ENCODE measurements around the gene MIPOL1. TPM values are rescaled to one million over a fixed set of nuclear protein-coding genes. Genes with fewer than 3 reads are reported as not detected.

The MIPOL1 gene
- total and polyA plus RNA-seq, 9 of the 15 experiments (the other 6 are each of a cell fraction or from before 2014, with no cell fraction given): 6.7 to 21.9 (median 12.4) TPM

DNA sequence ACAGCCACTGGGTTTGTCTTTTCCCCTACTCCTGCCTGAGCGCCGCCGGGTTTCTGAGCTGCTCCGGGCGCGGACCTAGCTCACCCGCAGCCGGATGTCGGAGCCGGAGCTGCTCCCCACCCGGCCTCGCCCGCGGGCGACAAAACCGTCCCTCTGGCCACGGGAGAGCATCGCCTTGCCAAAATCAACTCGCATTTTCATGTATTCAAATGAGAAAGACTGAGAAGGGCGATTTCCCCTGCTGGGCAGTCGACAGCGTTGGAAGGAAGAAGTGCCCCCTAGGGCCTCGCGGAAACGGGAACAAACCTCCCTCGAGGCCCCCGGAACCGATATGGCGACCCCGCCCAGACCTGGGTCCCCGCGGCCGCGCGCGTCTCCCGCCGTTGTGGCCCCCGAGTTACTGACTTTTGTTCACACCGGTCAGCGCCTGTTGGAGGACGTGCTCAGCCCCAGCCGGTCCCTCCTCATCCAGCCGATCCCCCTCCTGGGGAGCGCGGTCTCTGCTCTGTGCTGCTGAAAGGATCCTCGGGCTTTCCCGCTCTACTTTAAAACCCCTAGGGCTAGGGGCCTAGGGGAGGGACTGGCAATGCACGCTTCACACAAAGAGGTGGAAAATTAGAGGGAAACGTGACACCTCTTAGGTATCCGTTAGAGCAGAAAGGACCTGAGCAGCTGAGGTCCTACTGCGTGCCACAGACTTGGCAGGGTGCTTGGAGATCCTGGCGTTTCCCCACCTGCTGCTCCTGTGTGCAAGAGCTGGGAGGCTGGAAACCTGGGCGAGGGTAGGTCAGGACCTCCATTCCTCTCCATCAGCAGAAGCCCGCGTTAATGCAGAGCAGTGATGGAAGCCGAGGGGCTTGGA lies 402.0 kb downstream of the MIPOL1 start:
- no peaks in the 10 kb centered on the region; the same call in 1 of the 2 replicates for H3K9me3 ChIP-seq (replicated peaks; ENCODE audit: control insufficient read depth, insufficient read depth, low read depth, low read length)
- BruUV-seq (replicated peaks): no TSS peak
- peaks cover 3 to 25% of the 10 kb centered on the region in 2 experiments; a peak in 4 of 5 replicates for H3K4me1 ChIP-seq (replicated peaks in 1 of 2; ENCODE audit: control insufficient read depth in 2 of 2, insufficient read depth in 2 of 2, low read length in 2 of 2)
- no peaks in the 10 kb centered on the region for H3K9me1 ChIP-seq (ENCODE audit: control insufficient read depth, insufficient read depth, low read length)
- CTCF ChIA-PET (ENCODE audit: low intra/inter-chr PET ratio): no interaction called here
- no peaks in the 10 kb centered on the region for H3K36me3 ChIP-seq (ENCODE audit: control insufficient read depth, insufficient read depth, low read length)
- H3K27me3 ChIP-seq (ENCODE audit: control insufficient read depth in 2 of 2, insufficient read depth in 2 of 2, low read length in 2 of 2): peaks cover 12 to 37% of the 10 kb centered on the region in 2 experiments; a peak in 4 of 5 replicates
- no peak overlapping the region for H3K4me3 ChIP-seq
- in situ Hi-C loops (cut with MboI): loop anchor here (25.0 kb wide), 1 partner anchor 337 kb away; no protein-coding TSS in a partner anchor
- H2AFZ ChIP-seq (ENCODE audit: low read depth, low read length): no peak overlapping the region
- intact Hi-C loops (cut with micrococcal nuclease): no loop called here
- H4K20me1 ChIP-seq (replicated peaks; ENCODE audit: control insufficient read depth, insufficient read depth, low read length): no peaks in the 10 kb centered on the region
- no peak overlapping the region for H3K9ac ChIP-seq (ENCODE audit: insufficient read depth in 1 of 2, low read depth in 2 of 2, low read length in 2 of 2)
- no peaks in the 10 kb centered on the region for H3K79me2 ChIP-seq (ENCODE audit: control insufficient read depth, insufficient read depth, low read length)
- WGBS (ENCODE audit: insufficient coverage, low coverage, missing lambda C conversion rate): 60% methylated on average over 21 of the region's 57 CpGs
- DNase-seq (ENCODE audit: extremely low read depth in 1 of 4, low spot score in 3 of 4): no peak
- POLR2A ChIA-PET: no interaction called here
- no peak overlapping the region for H3K27ac ChIP-seq (ENCODE audit: extremely low read depth, low read depth, low read length)
- FAIRE-seq: no peak
- no peak overlapping the region for H3K4me2 ChIP-seq (ENCODE audit: insufficient read depth, low read length)
- ATAC-seq: no peak
- TF ChIP-seq HSF4 (CRISPR knock-in tag; IDR thresholded peaks at IDR 0.05; ENCODE audit: borderline replicate concordance) (no peak), CSDE1 (IDR thresholded peaks at IDR 0.05) (no peak), CHD4 (IDR thresholded peaks at IDR 0.05; ENCODE audit: insufficient read depth, insufficient replicate concordance, low read depth, low read length, poor library complexity, severe bottlenecking) (no peak), MYNN (IDR thresholded peaks at IDR 0.05) (no peak), MYNN (CRISPR knock-in tag; IDR thresholded peaks at IDR 0.05) (no peak), ZNF384 (IDR thresholded peaks at IDR 0.05; ENCODE audit: low read depth, low read length) (no peak), RBFOX2 (IDR thresholded peaks at IDR 0.05; ENCODE audit: low read depth, low read length) (no peak), RBM17 (IDR thresholded peaks at IDR 0.05; ENCODE audit: borderline replicate concordance, low read depth, low read length) (no peak)
- TF ChIP-seq, protein P1, sequence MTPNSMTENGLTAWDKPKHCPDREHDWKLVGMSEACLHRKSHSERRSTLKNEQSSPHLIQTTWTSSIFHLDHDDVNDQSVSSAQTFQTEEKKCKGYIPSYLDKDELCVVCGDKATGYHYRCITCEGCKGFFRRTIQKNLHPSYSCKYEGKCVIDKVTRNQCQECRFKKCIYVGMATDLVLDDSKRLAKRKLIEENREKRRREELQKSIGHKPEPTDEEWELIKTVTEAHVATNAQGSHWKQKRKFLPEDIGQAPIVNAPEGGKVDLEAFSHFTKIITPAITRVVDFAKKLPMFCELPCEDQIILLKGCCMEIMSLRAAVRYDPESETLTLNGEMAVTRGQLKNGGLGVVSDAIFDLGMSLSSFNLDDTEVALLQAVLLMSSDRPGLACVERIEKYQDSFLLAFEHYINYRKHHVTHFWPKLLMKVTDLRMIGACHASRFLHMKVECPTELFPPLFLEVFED (CRISPR knock-in tag; conservative IDR thresholded peaks at IDR 0.05): no peak
- TF ChIP-seq, protein P2, sequence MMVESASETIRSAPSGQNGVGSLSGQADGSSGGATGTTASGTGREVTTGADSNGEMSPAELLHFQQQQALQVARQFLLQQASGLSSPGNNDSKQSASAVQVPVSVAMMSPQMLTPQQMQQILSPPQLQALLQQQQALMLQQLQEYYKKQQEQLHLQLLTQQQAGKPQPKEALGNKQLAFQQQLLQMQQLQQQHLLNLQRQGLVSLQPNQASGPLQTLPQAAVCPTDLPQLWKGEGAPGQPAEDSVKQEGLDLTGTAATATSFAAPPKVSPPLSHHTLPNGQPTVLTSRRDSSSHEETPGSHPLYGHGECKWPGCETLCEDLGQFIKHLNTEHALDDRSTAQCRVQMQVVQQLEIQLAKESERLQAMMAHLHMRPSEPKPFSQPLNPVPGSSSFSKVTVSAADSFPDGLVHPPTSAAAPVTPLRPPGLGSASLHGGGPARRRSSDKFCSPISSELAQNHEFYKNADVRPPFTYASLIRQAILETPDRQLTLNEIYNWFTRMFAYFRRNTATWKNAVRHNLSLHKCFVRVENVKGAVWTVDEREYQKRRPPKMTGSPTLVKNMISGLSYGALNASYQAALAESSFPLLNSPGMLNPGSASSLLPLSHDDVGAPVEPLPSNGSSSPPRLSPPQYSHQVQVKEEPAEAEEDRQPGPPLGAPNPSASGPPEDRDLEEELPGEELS (CRISPR knock-in tag; IDR thresholded peaks at IDR 0.05; ENCODE audit: borderline replicate concordance): no peak

Data from K562 (cell line).